ENCODE measurements around the gene DRAP1.
"Not testable (repeated sequence)": the region's sequence is repeated elsewhere in the genome, so short reads cannot be mapped to it uniquely, and the experiment has no call there.

DRAP1 gene

DNA sequence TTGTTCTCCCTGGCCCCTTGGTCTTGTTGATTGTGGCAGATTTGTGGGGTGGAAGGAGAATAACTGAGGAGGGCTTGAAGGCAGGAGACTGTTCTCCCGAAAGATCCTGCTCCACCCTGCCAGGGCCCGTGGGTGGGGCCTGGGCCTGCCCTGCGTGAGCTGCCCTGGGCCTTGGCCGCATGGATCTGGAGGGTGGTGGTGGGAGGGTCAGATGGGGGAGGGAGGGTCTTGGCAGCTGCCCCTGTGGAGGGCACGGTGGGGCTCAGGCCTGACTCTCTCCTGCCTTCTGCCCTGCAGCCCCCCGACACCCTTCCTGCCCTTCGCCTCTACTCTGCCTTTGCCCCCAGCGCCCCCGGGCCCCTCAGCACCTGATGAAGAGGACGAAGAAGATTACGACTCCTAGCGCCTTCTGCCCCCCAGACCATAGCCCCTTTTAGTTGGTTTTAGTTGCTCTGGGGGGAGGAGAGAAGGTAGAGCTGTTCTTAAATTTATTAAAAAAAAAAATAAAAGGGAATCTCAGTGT, 1.9 kb downstream of the DRAP1 start:
- Histone ChIP-seq H3K4me3 (peak overlapping the region in 2 of 7 experiments; percentile 77 to 96), H3K27ac (peak overlapping the region in 11 of 21 experiments; percentile 12 to 100 (median 94))

DNA sequence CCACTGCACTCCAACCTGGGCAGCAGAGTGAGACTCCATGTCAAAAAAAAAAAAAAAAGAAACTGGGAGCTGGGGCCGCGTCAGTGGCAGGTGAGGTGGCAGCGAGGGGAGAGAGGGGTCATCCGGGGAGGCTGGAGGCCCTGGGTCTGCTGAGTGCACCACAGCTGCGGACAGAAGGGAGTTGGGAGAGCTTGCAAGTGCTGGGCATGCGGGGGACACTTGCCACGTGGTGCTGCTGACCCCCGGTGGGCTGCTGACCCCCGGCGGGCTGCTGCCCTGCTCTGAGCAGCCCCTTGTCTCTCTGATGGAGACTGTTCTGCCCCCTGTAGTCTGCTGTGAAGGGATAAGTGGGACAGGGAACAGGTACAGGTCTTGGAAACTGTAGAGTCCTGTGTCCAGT, 2.6 kb downstream of the DRAP1 start:
- Histone ChIP-seq H3K27ac (no peak overlapping the region), H3K4me3 (no peak overlapping the region)

- peak overlapping the region in 2 of 21 experiments; percentile 9 to 32 for H3K27ac ChIP-seq
- H3K4me3 ChIP-seq: no peak overlapping the region
These were observed 3.3 kb downstream of the DRAP1 start for GRCh38 chr11:65922565-65922964.

- no peak overlapping the region for H3K27ac ChIP-seq
- H3K4me3 ChIP-seq: no peak overlapping the region
These were observed 6.2 kb downstream of the DRAP1 start for GRCh38 chr11:65925397-65925796.

DNA sequence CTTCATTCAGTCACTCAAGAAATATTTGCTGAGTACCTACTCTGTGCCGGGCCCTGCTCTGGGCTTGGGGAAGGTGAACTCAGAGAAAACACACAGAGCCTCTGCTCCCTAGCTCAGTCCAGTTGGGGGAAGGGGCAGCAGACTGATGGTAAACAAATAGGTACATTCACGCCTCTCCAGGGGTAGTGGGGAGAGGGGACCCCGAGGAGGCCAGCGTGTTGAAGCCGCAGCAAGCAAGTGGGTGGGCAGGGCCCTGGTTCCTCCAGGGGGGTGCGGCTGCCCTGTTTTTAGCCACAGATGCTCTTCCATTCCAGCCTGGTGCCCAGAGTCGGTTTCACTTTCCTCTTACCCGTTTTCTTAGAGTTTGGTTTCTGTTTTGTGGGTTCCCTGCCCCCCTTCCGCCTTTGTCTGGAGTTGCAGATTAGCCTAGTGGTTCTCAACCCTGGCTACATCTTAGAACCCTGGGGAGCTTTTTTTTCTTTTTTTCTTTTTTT, 8.7 kb downstream of the DRAP1 start:
- Histone ChIP-seq H3K27ac (peak overlapping the region in 17 of 21 experiments; percentile 8 to 96 (median 78)), H3K4me3 (peak overlapping the region in 1 of 7 experiments; percentile 3)

DNA sequence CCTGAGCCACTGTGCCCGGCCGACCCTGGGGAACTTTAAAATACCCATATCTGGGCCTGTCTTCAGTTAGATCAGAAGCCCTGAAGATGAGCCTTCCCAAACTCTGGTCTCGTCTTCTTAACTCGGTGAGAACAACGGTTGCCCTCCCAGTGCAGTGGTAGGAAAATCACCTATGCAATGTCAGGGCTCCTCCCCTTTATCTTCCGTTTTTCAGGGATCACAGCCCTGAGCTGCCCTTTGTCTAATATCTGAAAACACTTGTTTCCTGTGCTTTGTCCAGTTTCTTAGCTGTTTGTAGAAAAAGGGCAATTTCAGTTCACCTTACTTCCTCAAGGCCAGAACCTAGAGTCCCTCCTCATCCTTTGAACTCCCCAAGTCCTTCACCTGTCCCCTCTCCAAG, 9.4 kb downstream of the DRAP1 start:
- peak overlapping the region in 13 of 21 experiments; percentile 56 to 96 (median 82) for H3K27ac ChIP-seq
- no peak overlapping the region for H3K4me3 ChIP-seq

- no peak overlapping the region for H3K4me3 ChIP-seq
- no peak overlapping the region for H3K27ac ChIP-seq
These were observed 12.7 kb downstream of the DRAP1 start for GRCh38 chr11:65931773-65932557.

DNA sequence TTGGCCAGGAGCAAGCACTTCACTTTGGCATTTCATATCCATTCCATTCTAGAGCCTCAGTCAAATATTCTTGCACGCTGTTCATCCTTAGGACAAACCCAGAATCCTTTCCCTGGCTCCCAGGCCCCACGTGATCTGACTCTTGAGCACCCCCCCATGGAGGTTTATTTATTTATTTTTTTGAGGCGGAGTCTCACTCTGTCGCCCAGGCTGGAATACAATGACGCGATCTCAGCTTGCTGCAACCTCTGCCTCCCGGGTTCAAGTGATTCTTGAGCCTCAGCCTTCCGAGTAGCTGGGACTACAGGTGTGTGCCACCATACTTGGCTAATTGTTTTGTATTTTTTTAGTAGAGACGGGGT, 13.3 kb downstream of the DRAP1 start:
- no peak overlapping the region for H3K4me3 ChIP-seq
- no peak overlapping the region for H3K27ac ChIP-seq

- H3K4me3 ChIP-seq: no peak overlapping the region
- H3K27ac ChIP-seq: no peak overlapping the region
These were observed 14.8 kb downstream of the DRAP1 start for GRCh38 chr11:65934014-65934413.

DNA sequence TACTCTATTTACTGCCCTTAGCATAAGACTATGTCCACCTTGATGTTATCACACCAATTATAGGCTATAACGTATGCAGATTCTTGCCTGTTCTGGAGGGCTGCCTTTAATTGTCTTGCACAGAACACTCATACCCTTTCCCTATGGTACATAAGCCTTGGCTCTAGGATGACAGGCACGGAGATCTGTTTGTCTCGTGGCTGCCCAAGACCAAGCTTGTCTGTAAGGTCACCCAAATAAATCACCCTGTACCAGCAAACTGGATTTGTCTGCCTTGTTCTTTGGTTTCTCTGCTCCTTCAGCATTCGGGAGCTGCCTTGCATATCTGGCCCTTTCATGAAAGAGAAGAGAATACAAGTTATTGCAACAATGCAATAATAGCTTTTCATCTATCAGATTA, 18.5 kb downstream of the DRAP1 start:
- no peak overlapping the region for H3K27ac ChIP-seq
- H3K4me3 ChIP-seq: no peak overlapping the region

DNA sequence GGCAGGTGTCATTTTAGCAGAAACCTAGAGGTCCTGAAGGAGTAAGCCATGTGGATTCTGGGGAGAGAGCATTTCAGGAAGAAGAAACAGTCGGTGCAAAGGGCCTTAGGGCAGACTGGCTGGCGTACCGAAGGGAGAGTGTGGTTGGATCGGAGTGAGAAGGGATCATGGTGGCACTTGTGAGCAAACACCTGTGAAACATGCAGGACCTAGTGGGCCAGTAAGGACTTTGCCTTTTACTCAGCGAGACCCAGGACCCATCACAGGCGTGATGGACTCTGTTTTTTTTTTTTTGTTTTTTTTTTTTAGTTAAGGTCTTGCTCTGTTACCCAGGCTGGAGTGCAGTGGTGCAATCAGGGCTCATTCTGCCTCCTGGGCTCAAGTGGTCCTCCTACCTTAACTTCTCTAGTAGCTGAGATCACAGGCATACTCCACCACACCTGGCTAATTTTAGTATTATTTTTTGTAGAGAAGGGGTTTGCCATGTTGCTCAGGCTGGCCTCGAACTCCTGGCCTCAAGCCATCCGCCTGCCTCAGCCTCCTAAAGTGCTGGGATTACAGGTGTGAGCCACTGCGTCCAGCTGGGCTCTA, 22.6 kb downstream of the DRAP1 start:
- H3K27ac ChIP-seq: peak overlapping the region in 9 of 21 experiments; percentile 11 to 67 (median 37)
- no peak overlapping the region for H3K4me3 ChIP-seq

GRCh38 chr11:65942531-65942930, 23.3 kb downstream of the DRAP1 start:
- H3K27ac ChIP-seq: peak overlapping the region in 1 of 21 experiments; percentile 33

GRCh38 chr11:65944191-65944590, 25.0 kb downstream of the DRAP1 start:
- H3K4me3 ChIP-seq: no peak overlapping the region
- H3K27ac ChIP-seq: no peak overlapping the region

More at GRCh38 chr11:65942531-65942930, 23.3 kb downstream of the DRAP1 start:
- H3K4me3 ChIP-seq: no peak overlapping the region

DNA sequence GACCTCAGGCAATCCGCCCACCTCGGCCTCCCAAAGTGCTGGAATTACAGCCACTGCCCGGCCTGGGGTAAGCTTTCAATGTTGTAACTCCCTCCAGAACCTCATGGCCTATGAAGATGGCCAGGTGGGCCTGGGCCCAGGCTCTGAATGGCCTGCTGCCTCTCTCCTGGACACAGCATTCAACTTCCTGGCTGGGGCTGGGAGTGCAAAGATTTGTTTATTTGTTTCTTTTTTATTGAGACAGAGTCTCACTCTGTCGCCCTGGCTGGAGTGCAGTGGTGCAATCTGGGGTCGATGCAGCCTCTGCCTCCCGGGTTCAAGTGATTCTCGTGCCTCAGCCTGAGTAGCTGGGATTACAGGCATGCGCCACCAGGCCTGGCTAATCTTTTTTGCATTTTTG, 25.5 kb downstream of the DRAP1 start:
- H3K4me3 ChIP-seq: no peak overlapping the region
- H3K27ac ChIP-seq: no peak overlapping the region

DNA sequence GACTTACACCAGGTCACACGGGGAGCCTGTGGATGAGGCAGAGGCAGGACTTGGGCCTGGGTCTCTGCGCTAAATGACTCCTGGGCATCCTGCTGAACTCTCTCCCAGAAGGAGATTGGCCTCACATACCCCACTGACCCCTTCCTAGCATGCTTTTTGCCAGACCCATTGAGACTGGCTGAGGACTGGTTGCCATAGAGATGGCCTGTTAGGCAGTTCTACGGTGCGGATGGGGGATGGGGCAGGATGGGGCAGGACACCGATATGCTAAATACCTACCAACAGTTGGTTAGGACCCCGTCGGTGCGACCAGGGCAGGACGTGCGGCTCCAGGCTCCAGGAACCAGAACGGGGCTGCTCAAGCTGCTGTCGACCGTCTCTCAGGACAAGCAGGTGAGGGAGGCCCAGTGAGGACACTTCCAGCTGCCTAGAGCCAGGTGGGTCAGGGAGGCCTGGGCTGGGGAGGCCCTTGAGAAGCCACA, 26.2 kb downstream of the DRAP1 start, which contains the start of gene TSGA10IP:
Gene TSGA10IP, plus strand, starts transcription at position 51 of the 482 bp plus-strand sequence. Its CDS starts 196 bp downstream, at position 247.
- Histone ChIP-seq H3K27ac (no peak within 1 kb of the TSS), H3K4me3 (no peak within 1 kb of the TSS)

GRCh38 chr11:65945941-65946558, 26.8 kb downstream of the DRAP1 start:
- Histone ChIP-seq H3K27ac (no peak overlapping the region), H3K4me3 (no peak overlapping the region)

DNA sequence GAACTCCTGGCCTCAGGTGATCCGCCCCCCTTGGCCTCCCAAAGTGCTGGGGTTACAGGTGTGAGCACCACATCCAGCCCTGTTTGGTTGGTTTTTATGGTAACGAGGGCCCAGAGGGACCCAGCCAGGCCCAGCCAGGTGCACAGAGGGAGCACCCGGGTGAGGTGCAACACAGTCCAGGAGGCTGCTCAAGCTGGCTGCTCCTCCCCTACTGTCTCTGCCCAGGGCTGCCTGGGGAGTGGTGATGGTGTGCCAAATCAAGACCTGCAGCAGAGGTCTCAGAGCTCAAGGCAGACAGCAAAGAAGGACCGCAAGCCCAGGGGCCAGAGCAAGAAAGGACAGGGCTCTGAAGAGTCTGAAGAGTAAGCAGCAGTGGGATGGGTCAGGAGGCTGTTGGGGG, 27.4 kb downstream of the DRAP1 start:
- no peak overlapping the region for H3K4me3 ChIP-seq
- no peak overlapping the region for H3K27ac ChIP-seq

DNA sequence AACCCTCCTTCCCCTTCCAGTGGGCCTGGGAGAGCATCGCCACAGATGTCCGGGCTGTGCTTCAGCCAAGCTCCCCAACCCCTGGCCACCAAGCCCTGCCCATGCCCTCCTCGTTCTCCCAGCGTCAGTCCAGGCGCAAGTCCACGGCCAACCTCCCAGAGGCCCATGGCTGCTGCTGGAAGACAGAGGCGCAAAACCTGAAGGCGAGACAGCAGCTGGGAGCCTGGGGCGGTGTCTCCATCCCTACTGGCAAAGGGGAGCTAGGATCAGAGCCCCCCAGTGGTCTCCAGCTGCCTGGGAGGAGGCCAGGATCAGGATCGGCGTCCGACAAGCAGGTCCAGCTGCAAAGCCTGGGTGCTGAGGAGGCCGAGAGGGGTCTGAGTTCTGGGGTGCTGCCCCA, 27.9 kb downstream of the DRAP1 start:
- no peak overlapping the region for H3K4me3 ChIP-seq
- no peak overlapping the region for H3K27ac ChIP-seq

- Histone ChIP-seq H3K27ac (no peak overlapping the region), H3K4me3 (no peak overlapping the region)
These were observed 28.4 kb downstream of the DRAP1 start for GRCh38 chr11:65947603-65948125.

GRCh38 chr11:65950711-65951110, 31.5 kb downstream of the DRAP1 start:
- not testable (repeated sequence) for H3K4me3 ChIP-seq, H3K27ac ChIP-seq

Data from skin epidermis (tissue), 12 donors.